AG04449 (cell line): ENCODE results near the gene MAGEF1.

Experiments used
- CTCF ChIA-PET: fragments of 350-600 bp; formaldehyde crosslinking; extraction: SDS; loops from one replicate; lab custom pipeline; 2021; ENCODE audit warnings: antibody characterized with exemption; lab: Yijun Ruan, JAX
- POLR2A ChIA-PET: fragments of 400-600, 350-600 bp; formaldehyde crosslinking; extraction: SDS; loops from one replicate; lab custom pipeline; 2020; ENCODE audit warnings: antibody characterized with exemption, inconsistent platforms; lab: Yijun Ruan, JAX
- DNase-seq: peaks from one replicate; pipeline ENCODE4 v3.0.0-alpha.2; 2010; ENCODE audit warnings: low read depth, low spot score
- H3K4me3 ChIP-seq: 2 replicates; pipeline ENCODE4 v1.5.1; 2011; ENCODE audit warnings: low read depth, mild to moderate bottlenecking, control low read depth, low read length
- TF ChIP-seq, protein P1 (sequence below): IDR thresholded peaks from one replicate; pipeline ENCODE4 v1.5.1; 2011; ENCODE audit warnings: mild to moderate bottlenecking, moderate library complexity, low read length, control low read depth, inconsistent platforms; ENCODE audit not compliant: insufficient read depth; ENCODE audit errors: missing control alignments

The MAGEF1 gene

DNA sequence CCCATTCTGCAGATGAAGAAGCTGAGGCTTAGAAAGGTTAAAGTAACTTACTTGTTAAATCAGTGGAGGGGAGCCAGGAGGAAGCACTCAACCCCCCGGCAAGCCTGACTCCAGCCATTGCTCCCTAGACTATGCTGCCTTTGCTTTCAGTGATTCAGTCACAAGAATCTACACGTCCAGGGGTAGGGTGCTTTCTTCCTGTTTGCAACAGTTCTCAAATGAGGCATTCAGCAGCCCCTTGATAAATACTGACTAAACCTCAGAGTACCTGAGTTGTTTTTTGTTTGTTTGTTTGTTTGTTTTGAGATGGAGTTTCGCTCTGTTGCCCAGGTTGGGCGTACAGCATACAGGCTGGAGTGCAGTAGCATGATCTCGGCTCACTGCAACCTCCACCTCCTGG, 28.6 kb downstream of the MAGEF1 start:
- ChIA-PET CTCF (no interaction called here), POLR2A (no interaction called here)
- H3K4me3 ChIP-seq = no peak overlapping the region
- DNase-seq = no peak
- TF ChIP-seq, protein P1, sequence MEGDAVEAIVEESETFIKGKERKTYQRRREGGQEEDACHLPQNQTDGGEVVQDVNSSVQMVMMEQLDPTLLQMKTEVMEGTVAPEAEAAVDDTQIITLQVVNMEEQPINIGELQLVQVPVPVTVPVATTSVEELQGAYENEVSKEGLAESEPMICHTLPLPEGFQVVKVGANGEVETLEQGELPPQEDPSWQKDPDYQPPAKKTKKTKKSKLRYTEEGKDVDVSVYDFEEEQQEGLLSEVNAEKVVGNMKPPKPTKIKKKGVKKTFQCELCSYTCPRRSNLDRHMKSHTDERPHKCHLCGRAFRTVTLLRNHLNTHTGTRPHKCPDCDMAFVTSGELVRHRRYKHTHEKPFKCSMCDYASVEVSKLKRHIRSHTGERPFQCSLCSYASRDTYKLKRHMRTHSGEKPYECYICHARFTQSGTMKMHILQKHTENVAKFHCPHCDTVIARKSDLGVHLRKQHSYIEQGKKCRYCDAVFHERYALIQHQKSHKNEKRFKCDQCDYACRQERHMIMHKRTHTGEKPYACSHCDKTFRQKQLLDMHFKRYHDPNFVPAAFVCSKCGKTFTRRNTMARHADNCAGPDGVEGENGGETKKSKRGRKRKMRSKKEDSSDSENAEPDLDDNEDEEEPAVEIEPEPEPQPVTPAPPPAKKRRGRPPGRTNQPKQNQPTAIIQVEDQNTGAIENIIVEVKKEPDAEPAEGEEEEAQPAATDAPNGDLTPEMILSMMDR = no peak

DNA sequence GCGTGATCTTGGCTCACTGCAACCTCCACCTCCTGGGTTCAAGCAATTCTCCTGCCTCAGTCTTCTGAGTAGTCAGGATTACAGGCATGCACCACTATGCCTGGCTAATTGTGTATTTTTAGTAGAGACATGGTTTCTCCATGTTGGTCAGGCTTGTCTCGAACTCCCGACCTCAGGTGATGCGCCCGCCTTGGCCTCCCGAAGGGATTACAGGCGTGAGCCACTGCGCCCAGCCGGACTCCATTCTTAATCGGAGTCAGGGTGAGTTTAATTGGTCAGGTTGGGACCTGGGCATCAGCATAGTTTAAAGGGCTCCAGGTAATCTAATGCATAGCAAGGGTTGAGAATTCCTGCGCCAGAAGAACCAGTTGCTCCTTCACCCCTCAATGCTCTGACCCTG, 29.2 kb downstream of the MAGEF1 start:
- DNase-seq = no peak
- ChIA-PET POLR2A (no interaction called here), CTCF (no interaction called here)
- no peak overlapping the region for H3K4me3 ChIP-seq
- TF ChIP-seq, protein P1 = no peak

DNA sequence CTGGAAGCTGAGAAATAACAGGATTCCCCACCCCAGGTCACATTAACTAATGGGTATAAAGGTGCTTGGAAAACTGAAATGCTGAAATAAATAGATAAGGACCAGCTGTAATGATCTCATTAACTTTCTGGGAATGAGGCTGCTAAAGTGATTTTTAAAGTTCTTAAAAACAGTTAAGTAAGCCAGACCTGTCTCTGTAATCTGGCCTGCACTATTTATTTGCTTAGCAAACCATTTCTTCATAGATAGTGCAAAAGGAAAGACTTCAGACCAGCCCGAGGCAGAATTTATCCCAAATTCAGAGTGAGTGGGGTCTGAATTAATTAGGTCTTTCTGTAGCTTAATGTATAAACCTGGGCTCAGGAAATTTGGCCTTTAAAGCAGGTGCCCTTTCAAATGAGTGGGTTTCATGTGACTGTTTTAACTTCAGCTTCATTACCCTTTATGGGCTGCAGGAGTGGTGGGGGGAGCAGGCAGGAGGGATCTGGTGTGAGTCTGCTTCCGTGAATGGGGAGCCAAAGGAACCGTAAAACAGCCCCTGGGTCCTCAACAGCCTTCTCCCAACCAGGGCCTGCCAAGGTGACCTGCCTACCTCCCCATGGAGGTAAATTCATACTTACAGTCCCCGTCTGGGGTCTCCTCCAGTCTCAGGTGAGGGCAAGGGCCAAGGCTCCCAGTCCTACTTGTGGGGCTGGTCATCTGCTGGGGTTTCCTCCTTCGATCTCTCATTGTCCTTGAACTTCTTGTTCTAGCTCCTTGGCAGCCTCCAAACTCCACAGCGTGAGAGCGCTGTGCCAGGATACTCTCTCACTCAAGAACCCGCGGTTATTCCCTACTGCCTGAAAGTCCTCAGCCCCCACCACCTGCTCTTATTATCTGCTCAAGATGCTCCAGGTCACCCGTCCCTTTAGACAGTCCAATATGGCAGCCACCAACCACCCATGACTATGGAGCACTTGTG, 31.2 kb downstream of the MAGEF1 start:
- ChIA-PET CTCF (interaction anchor here (1.0 to 1.3 kb wide), 2 partner anchors 8 to 120 kb away, joined by 3 read pairs; no protein-coding TSS in a partner anchor), POLR2A (no interaction called here)
- no peak overlapping the region for H3K4me3 ChIP-seq
- TF ChIP-seq, protein P1 = no peak
- DNase-seq = no peak

DNA sequence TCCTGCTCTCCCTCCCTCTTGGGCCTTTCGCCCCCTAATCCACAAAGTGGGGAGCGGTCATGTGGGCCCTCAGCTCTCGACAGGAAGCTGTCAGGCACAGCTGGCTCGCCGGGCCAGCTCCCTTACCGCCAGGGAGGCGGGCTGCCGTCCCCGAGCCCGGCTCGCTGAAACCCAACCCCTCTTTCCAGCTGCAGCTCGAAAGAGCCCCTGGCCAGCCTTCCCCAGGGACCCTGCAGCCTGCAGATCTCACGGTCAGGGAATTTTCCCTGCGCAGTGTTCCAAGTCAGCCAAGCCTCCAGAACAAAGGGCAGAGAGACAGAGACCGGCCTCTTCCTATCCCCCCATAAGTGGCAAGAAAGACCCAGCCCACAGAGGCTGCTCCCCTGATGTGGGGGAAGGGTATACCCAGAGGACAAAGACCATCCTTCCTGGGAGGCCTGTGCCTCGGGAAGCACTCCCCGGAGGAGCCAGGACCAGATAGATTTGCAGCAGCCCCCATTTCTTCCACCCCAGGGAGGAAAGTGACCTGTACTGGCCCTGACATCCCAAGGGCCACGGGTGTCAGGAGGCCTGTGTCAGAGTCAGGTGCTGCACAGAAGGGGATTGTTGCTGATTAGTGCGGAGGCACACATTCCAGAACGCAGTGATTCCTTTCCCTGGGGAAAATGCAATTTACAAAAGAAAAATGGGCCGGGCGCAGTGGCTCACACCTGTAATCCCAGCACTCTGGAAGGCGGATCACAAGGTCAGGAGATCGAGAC, 32.6 kb downstream of the MAGEF1 start:
- TF ChIP-seq, protein P1 = no peak
- no peak for DNase-seq
- CTCF ChIA-PET = no interaction called here

DNA sequence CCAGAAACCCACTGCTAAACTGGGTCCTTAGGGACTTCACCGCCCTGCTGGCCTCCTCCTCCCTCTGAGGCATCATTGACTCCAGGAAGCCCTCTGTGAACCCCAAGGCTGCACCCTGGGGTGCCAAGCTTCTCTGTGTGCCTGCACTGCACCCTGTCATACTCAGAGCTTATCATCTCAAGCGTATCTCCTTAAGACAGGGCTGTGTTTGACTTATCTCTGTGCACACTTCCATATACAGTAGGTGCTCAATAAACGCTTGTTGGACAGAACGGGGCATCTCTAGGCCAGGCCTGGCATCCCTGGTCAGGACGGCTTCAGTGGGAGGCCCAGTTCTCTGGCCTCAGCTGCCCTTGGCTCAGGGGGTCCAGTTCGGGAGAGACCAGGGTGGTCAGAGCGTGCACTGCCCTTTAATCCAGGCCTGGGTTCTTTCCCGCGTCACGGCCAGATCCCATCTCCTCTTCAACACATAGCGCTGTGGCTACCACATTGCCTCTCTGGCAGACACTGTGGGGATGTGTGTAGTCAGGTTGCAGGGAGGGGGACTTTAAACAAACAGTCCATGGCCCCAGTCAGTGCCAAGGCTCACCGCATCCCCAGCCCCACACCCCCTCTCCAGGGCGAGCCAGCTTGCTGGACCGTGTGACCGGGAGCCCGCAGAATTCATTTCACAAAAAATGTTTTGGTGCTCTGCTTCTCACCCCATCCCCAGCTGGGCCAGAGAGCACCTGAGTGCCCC, 33.4 kb downstream of the MAGEF1 start:
- CTCF ChIA-PET = interaction anchor here (0.5 kb wide), 1 partner anchor 133 kb away, joined by 3 read pairs; the partner anchor contains the start of gene VPS8
- no peak for DNase-seq
- POLR2A ChIA-PET = no interaction called here
- no peak overlapping the region for H3K4me3 ChIP-seq
- TF ChIP-seq, protein P1 = no peak

More for the DNA sequence above, 32.6 kb downstream of the MAGEF1 start:
- H3K4me3 ChIP-seq = no peak overlapping the region
- POLR2A ChIA-PET = no interaction called here
